GM19239 (cell line): ENCODE results near the gene AQP2.

Experiments used
- DNase-seq: peaks from one replicate; pipeline ENCODE4 v3.0.0; 2011; ENCODE audit warnings: low spot score; ENCODE audit not compliant: insufficient read length
- FAIRE-seq: peaks from 2 replicates; lab custom pipeline; 2011; peaks lifted over from hg19 to GRCh38; lab: Jason Lieb, UNC

The AQP2 gene

DNA sequence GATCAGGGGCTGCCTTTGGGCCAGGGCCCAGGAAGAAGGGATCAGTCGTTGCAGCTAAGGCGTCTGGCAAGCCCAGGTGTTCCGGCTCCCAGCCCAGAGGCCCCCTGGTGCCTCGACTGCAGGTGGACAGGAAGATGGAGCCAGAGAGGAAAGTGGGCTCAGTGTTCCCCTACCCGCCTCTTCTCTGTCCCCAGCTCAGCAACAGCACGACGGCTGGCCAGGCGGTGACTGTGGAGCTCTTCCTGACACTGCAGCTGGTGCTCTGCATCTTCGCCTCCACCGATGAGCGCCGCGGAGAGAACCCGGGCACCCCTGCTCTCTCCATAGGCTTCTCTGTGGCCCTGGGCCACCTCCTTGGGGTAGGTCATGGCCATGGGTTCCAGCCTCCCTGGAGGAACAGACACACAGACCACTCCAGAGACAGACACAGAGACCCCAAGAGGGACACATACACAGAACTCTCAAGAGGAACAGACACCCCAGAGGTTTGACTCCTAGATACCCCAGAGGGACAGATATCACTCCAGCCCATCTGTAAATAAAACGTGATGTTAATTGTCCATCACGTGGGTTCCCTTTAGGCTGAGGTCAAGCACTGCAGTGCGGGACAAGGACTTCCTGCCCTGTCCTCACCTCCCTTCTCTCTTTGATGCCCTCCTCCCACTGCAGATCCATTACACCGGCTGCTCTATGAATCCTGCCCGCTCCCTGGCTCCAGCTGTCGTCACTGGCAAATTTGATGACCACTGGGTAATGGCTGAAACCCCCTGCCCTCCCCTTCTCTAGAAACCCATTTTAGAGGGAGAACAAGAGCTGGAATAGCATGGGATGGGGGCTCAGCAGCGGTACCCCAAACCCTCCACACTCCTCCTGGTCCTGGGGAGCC lies 3.7 kb downstream of the AQP2 start:
- no peak for FAIRE-seq

DNA sequence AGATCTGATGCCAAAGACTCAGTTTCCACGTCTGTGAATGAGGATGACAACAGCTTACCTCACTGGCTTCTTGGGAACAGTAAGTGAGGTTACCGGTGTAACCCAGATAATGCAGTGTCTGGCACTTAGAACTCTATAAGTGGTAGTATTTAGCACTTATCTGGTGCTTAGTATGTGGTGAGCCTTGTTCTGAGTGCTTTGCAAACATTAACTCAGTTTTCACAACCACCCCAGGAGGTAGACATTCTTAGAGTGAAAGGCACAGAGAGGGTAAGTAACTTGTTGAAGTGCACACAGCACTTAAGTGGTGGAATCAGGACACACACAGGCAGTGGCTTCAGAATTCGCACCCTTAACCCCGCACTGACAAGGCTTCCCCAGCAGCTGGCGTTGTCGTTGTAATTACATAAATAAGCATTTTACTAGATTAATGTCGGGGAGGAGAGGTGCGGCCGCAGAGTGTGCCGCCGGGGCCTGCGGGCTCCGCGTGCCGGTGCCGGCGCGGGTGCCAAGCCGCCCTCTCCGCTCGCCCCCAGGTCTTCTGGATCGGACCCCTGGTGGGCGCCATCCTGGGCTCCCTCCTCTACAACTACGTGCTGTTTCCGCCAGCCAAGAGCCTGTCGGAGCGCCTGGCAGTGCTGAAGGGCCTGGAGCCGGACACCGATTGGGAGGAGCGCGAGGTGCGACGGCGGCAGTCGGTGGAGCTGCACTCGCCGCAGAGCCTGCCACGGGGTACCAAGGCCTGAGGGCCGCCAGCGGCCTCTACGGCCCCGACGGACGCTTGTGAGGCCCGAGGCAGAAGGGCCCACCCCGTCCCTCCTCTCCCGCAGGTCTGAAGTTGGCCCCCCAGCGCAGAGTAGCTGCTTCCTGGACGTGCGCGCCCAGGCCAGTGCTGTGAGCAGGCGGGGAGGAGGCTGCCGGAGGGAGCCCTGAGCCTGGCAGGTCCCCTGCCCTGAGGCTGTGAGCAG lies 4.6 kb downstream of the AQP2 start:
- DNase-seq (no peak), FAIRE-seq (no peak)

More for the DNA sequence above, 3.7 kb downstream of the AQP2 start:
- no peak for DNase-seq

- FAIRE-seq = no peak
These were observed 5.5 kb downstream of the AQP2 start for GRCh38 chr12:49955899-49956662.

GRCh38 chr12:49956663-49957569 lies 6.4 kb downstream of the AQP2 start:
- FAIRE-seq (no peak), DNase-seq (no peak)

More at GRCh38 chr12:49955899-49956662, 5.5 kb downstream of the AQP2 start:
- DNase-seq = no peak

- no peak for FAIRE-seq
- DNase-seq = no peak
These were observed 7.0 kb downstream of the AQP2 start for GRCh38 chr12:49957570-49957967.

DNA sequence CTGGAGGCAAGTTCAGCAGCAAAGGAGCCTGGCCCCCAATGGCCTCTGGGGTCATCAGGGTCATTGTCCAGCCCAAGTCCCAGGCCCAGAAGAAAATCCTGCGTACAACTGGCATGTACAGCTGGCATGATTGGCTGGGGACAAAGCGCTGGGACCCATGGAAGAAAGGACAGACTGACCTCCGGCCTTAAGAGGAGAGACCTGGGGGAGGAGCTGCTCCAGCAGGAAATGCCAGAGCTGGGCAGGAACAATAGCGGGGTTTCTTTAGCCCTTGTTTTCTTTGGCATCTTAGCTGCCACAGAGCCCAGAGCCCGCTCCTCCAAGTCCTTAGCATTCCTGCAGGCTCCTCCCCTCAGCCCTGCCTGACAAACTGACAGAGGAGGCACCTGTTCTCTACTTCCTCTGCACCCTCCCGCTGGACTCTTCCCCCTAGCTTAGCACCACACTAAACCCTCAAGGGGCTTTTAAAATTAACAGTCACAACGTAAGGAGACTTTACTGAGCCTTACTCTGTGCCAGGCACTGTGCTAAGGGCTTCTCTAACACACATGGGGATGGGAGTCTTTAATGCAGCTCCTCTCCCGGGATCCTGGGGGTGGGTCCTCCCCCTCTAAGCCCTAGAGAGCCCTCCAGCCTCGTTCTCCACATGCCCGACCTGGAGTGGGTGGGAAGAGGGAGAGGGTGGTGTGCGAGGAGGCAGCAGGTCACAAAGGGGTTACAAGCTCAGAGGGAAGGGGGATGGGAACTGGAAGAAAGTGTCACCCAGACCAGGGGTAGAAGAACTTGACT lies 9.3 kb downstream of the AQP2 start:
- DNase-seq = no peak
- FAIRE-seq = no peak

DNA sequence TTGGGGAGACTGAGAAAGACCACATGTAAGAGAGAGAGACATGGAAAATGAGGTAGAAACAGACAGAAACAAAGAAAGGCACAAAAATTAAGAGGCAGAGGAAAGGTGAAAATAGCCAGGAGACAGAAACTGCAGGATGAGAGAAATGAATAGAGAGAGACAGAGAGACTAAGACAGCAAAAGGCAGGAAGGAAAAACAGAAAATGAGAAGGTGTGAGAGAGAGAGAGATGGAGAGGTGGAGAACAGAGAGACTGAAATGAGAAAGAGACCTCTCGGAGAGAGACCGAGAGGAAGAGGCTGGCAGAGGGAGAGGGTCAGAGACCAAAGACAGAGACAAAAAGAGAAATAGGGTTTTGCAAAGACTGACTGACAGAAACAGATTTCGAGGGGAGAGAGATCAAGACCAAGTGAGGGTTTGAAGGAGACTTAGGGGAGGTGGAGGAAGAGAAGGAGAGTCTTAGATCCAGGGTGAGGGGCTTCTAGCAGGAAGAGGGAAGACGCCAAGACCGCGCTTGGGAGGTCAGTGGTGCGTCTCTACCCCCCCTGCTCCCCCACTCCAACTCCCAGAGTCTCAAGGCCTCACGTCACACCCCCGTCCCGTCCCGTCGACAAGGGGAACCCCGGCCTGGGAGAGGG lies 10.1 kb downstream of the AQP2 start:
- DNase-seq (no peak), FAIRE-seq (no peak)

- DNase-seq (no peak), FAIRE-seq (no peak)
These were observed 10.8 kb downstream of the AQP2 start, which contains the start of gene AQP5 for GRCh38 chr12:49961111-49961922. AQP5 (plus strand) TSS chr12:49961872; CDS start chr12:49962018, 146 bp downstream.

DNA sequence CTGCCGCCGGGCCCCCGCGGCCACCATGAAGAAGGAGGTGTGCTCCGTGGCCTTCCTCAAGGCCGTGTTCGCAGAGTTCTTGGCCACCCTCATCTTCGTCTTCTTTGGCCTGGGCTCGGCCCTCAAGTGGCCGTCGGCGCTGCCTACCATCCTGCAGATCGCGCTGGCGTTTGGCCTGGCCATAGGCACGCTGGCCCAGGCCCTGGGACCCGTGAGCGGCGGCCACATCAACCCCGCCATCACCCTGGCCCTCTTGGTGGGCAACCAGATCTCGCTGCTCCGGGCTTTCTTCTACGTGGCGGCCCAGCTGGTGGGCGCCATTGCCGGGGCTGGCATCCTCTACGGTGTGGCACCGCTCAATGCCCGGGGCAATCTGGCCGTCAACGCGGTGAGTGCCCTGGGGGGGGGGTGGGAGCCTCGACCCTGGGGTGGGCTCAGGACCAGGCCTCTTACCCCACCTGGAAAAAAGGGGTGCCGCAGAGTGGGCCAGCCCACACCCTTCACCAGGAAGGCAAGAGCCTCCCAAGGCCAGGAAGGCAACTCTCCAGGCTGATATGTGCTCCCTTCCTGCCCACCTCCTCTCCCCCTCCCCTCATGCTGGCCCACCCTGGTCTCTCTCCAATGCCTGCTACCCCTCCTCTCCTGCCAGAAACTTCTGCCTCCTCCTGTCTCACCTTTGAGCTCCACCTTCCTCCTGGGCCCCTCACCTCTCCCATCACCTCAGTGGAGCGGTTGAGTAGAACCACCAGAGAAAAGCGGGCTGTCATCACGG lies 11.6 kb downstream of the AQP2 start:
- no peak for DNase-seq
- no peak for FAIRE-seq

- FAIRE-seq (no peak), DNase-seq (no peak)
These were observed 12.6 kb downstream of the AQP2 start for GRCh38 chr12:49962861-49963765.

DNA sequence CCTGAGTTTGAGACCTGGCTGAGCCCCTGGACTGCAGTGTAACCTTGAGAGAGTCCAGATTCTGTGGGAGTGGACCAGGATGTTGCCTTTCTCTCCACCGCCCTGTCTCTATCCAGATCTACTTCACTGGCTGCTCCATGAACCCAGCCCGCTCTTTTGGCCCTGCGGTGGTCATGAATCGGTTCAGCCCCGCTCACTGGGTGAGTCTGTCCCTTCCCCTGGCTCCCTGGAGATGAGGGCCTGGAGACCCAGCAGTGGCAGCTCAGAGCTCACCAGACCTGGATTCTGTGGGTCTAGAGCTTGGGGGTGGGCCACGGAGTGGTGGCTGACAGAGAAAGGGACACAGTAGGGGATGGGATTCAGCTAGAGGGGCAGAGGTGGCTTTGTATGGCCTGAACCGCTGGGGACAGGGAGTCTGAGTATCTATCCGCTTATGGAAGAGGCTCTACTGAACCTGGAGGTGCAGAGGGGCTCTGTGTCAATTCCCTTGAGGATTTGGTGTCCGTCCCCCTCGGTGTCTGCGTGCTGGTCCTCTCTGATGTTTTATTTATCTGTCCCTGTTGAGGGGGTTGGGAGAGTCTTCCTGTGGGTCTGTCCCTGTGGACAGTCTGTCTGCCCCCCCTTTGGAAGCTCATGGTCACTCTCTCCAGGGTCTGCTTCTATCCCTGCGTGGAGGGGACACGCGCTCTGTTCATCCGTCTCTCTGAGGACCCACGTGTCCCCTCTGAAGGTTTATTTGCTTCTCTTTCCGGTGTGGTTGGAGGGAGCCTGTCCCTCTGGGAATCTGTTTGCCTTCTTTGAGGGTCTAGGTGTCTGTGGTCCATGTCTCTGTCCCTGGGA lies 13.7 kb downstream of the AQP2 start:
- DNase-seq (no peak), FAIRE-seq (no peak)

- no peak for DNase-seq
- FAIRE-seq = no peak
These were observed 14.5 kb downstream of the AQP2 start for GRCh38 chr12:49964849-49965624.

DNA sequence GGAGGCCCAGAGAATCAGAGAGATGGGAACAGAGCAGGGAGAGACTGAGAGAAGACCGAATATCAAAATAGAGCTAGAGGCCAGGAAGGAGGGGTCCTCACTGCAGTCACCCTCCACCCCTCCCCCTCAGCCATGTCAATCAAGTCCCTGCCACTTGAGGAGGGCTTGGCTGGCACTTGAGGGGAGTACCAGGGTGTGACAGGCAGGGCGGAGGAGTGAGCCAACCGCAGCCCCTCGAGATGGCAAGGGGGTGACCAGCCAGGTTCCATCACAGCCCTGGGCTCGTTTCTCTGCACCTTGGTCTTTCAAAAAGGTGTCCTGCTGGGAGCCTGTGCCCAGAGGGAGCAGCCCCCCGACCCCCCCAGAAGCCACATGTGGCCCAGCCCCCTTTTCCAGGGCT lies 15.3 kb downstream of the AQP2 start:
- DNase-seq (no peak), FAIRE-seq (no peak)
